IPS DF 6.9 (cell line): ENCODE results near the gene CUZD1.
A peak's percentile ranks its signal among the peaks of the same experiment; 100 is the strongest.

ENCODE experiments used
- DNase-seq: peaks from one replicate; pipeline ENCODE4 v3.0.0-alpha.2; 2013; ENCODE audit warnings: low read depth, low spot score
- H3K27ac ChIP-seq: one replicate; pipeline ENCODE4 v1.5.1; 2013; ENCODE audit warnings: low read length, control low read depth
- H3K27me3 ChIP-seq: 2 replicates; pipeline ENCODE4 v1.6.1; 2013; ENCODE audit warnings: mild to moderate bottlenecking, low read length; ENCODE audit not compliant: control insufficient read depth, insufficient read depth
- H3K36me3 ChIP-seq: 2 replicates; pipeline ENCODE4 v1.6.1; 2013; ENCODE audit warnings: low read length; ENCODE audit not compliant: control insufficient read depth, insufficient read depth
- H3K4me1 ChIP-seq: 2 replicates; pipeline ENCODE4 v1.6.1; 2013; ENCODE audit warnings: low read length; ENCODE audit not compliant: control insufficient read depth, insufficient read depth
- H3K4me3 ChIP-seq: 2 replicates; pipeline ENCODE4 v1.5.1; 2013; ENCODE audit warnings: mild to moderate bottlenecking, low read length
- H3K9me3 ChIP-seq: 2 replicates; pipeline ENCODE4 v1.6.1; 2013; ENCODE audit warnings: low read length, inconsistent platforms; ENCODE audit not compliant: control insufficient read depth, insufficient read depth
- WGBS: extraction: QIAGEN DNeasy Blood & Tissue Kit; methylation state at CpG from one replicate; pipeline ENCODE4 v1.1.7; 2013; ENCODE audit warnings: mixed read lengths, missing lambda C conversion rate; ENCODE audit not compliant: insufficient read length, insufficient coverage; 5-methylcytosine and 5-hydroxymethylcytosine counted together

The CUZD1 gene, protein sequence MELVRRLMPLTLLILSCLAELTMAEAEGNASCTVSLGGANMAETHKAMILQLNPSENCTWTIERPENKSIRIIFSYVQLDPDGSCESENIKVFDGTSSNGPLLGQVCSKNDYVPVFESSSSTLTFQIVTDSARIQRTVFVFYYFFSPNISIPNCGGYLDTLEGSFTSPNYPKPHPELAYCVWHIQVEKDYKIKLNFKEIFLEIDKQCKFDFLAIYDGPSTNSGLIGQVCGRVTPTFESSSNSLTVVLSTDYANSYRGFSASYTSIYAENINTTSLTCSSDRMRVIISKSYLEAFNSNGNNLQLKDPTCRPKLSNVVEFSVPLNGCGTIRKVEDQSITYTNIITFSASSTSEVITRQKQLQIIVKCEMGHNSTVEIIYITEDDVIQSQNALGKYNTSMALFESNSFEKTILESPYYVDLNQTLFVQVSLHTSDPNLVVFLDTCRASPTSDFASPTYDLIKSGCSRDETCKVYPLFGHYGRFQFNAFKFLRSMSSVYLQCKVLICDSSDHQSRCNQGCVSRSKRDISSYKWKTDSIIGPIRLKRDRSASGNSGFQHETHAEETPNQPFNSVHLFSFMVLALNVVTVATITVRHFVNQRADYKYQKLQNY

DNA sequence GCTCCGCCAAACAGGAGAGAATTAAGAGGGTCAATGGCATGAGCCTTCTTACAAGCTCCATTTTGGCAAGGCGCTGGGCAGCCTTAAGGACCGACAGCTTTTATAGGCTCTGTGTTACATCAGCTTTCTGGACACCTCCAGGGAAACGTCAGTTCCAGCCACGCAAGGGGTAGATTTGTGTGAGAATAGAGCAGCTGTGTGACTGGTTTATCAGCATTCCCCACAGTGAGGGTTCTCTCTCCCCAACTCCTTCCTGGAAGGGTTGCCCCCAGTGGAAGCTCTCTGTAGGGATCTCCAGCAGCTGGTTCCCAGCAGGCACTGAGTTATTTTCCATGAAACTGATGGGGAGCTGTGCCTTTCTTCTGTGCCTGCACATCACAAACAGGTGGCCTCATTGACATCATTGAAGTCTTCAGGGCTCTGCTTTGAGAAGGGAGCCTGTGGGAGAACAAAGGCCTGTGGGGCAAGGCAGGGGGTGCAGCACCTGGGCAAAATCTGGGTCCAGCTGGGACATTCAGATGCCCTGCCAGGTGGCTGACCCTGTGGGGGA, at the start of gene CUZD1:
TSS of gene CUZD1 (minus strand) at position 75 of the 550 bp plus-strand sequence. CDS start at position 61, 14 bp downstream.
- peak; percentile 61 for DNase-seq
- Histone ChIP-seq H3K36me3 (no peaks in the 10 kb centered on the region), H3K4me3 (no peak within 1 kb of the TSS), H3K27ac (no peak within 1 kb of the TSS), H3K4me1 (peaks cover 4% of the 10 kb centered on the region), H3K27me3 (no peaks in the 10 kb centered on the region), H3K9me3 (no peaks in the 10 kb centered on the region)
- WGBS: no CpG with 5 or more reads among the region's 5 CpGs

DNA sequence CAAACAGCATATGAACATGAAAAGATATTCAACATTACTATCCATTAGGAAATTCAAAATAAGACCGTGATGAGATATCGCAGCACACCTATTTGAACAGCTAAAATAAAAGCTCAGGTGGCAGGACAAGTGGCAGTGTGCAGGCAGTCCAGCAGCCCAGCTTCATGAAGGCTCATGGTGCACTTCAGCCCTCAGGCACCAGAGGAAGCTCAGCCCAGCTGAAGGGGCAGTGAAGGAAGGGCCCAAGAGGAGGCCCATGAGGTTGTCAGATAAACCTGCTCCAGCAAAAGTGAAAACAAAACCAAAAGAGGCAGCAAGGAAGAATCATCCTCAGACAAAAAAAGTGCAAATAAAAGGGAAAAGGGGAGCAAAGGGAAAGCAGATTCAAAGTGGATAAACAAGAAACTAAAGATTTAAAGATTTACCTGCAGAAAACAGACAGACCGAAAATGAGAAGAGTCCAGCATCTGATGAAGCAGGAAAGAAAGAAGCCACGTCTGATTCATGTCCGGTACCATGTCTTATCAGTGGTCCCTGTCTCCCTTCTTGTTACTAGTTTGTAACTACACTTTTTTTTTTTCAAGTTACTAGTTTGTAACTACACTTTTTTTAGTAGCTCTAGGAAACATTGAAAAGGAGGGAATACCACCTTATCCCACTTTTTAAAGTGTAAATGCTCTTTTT, 48.7 kb upstream of the CUZD1 start:
- H3K27me3 ChIP-seq: no peaks in the 10 kb centered on the region
- H3K4me3 ChIP-seq: no peak overlapping the region
- no peaks in the 10 kb centered on the region for H3K36me3 ChIP-seq
- no peak overlapping the region for H3K27ac ChIP-seq
- no peaks in the 10 kb centered on the region for H3K4me1 ChIP-seq
- no CpG with 5 or more reads among the region's 5 CpGs for whole genome bisulfite sequencing
- no peaks in the 10 kb centered on the region for H3K9me3 ChIP-seq
- no peak for DNase-seq

DNA sequence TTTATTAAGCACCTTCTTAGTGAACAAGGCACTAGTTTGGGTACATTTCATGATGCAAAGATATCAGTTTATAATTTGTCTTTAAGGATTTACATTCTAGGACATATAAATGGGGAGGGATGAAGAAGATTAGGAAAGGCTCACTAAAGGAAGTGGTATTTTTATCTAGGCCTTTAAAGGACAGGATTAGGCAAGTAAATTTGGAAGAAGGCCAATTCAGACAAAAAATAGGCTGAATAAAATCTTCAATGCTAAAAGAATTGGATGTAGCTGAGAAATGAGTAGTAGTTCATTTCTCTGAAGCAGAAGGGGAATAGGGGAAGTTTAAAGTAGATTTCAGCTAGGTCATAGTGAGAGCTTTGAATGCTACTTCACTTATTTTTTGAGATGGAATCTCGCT, 38.5 kb upstream of the CUZD1 start:
- Histone ChIP-seq H3K36me3 (no peaks in the 10 kb centered on the region), H3K27ac (no peak overlapping the region), H3K9me3 (no peaks in the 10 kb centered on the region), H3K27me3 (no peaks in the 10 kb centered on the region), H3K4me1 (no peaks in the 10 kb centered on the region), H3K4me3 (no peak overlapping the region)
- no CpG with 5 or more reads among the region's 1 CpG for WGBS
- DNase-seq: no peak

DNA sequence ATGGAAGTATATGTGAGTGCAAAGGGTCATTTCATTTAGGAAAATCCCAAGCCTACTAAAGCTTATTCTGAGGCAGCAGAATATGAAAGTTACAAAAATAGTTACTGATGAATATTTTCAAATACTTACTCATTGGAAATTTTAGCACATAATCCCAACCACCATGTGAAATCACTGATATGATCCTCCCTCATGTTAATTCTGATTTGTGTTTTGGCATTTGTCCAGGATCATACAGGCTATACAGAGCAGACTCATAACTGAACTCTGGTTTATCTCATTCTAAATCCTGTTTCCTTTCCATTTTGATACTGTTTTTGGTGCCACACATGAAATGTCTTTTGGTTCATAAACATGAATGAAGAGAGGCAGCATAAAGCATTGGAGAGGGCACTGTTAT, 37.1 kb upstream of the CUZD1 start:
- Histone ChIP-seq H3K27me3 (no peaks in the 10 kb centered on the region), H3K27ac (no peak overlapping the region), H3K4me1 (peaks cover 2% of the 10 kb centered on the region; the same call in 1 of the 2 replicates), H3K36me3 (no peaks in the 10 kb centered on the region), H3K9me3 (no peaks in the 10 kb centered on the region), H3K4me3 (no peak overlapping the region)
- no peak for DNase-seq

DNA sequence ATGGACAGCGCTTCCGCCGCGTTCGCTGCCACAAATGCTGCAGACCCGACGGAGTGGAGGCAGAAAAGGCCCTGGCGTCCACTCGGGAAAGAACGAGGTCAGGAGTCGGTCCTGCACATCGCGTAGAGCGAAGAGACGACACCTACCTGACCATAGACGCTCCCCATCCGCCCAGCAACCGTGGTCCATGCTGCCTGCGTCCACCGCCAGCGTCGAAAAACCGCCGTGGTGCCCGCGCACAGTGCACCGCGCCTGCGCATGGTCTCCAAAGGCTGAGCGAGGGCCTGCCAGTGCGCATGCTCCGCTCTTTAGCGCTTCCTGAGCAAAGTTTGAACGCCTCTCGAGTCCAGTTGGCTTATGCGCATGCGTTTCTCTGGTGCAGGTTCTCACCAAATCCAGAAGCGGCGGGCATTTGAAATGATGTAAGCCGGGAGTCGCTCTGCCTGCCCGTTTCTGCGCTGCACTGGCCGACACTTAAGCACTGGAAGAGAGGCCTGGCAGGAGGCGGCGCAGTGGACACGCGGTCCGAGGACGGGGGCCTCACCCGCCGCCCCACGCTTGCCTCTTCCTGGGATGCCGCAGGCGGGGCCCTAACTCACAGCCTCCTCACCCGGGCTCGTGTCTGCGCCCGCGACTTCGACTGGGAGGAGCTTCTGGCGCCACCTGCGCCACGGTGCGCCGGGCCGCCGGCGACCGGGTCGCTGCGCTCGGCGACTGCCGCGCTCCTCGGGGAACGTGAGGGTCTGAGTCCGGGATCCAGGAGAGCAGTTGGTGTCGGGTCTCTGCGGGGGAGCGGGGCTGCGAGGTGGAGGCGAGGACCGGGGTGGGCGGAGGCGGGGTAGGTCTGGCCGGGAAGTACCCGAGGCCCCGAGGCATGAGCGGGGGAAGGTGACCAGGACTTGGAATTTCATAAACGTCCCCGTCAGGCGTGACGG, 33.9 kb upstream of the CUZD1 start, which contains the start of gene FAM24B:
TSS of gene FAM24B (minus strand) at position 243 of the 935 bp plus-strand sequence. CDS start 29,066 bp downstream, outside the sequence.
- Histone ChIP-seq H3K36me3 (no peaks in the 10 kb centered on the region), H3K27me3 (no peaks in the 10 kb centered on the region), H3K4me1 (peaks cover 2% of the 10 kb centered on the region; the same call in 1 of the 2 replicates), H3K9me3 (no peaks in the 10 kb centered on the region), H3K4me3 (peak within 1 kb of the TSS; percentile 24), H3K27ac (no peak within 1 kb of the TSS)
- DNase-seq: no peak
- no CpG with 5 or more reads among the region's 95 CpGs for WGBS

DNA sequence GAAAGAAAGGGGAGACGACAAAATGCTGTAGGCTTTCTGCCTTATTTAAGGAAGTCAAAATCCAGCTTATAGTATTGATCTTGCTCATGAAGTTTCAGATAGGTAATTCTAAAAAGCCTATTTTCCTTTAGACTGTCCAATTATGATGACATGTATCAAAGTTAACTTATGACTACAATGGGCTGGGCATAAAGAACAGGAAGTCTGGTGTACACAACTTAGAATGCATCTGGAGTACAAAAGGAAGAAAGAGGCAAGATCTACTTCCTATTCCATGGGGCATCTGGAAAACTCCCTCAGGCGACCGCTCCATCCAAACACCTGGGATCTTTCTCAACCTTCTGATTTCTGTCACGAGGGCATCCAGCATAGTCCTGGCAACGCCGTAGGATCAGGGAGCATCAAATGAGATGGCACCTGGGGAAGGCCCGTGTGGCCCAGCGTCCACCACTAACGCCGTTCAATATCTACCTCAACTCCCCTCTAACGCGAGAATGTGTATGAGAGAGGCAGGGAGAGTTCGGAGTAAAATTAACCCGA, 33.2 kb upstream of the CUZD1 start:
- no CpG with 5 or more reads among the region's 14 CpGs for whole genome bisulfite sequencing
- peak overlapping the region; percentile 3; the same call in 1 of the 2 replicates for H3K4me3 ChIP-seq
- DNase-seq: no peak
- no peaks in the 10 kb centered on the region for H3K36me3 ChIP-seq
- no peak overlapping the region for H3K27ac ChIP-seq
- H3K27me3 ChIP-seq: no peaks in the 10 kb centered on the region
- H3K4me1 ChIP-seq: peaks cover 2% of the 10 kb centered on the region; the same call in 1 of the 2 replicates
- H3K9me3 ChIP-seq: no peaks in the 10 kb centered on the region

DNA sequence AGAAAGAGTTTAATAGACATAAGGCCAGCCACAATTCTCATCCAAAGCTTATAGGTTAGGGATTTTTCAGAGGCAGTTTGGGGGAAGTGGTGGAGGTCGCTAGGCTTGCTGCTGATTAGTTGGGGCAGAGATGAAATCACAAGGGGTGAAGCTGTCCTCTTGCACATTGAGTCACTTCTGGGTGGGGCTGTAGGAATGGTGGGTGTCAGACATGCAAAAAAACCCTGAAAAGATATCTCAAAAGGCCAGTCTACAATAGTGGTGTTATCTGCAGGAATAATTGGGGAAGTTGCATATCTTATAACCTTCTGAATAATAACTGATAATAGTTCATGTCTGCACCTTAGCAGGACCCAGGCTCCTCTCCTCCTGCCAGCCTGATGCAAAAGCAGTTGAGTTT, 31.6 kb upstream of the CUZD1 start:
- no peaks in the 10 kb centered on the region for H3K9me3 ChIP-seq
- H3K4me3 ChIP-seq: no peak overlapping the region
- no CpG with 5 or more reads among the region's 1 CpG for WGBS
- no peak overlapping the region for H3K27ac ChIP-seq
- peaks cover 2% of the 10 kb centered on the region; the same call in 1 of the 2 replicates for H3K4me1 ChIP-seq
- no peaks in the 10 kb centered on the region for H3K27me3 ChIP-seq
- no peak for DNase-seq
- no peaks in the 10 kb centered on the region for H3K36me3 ChIP-seq

DNA sequence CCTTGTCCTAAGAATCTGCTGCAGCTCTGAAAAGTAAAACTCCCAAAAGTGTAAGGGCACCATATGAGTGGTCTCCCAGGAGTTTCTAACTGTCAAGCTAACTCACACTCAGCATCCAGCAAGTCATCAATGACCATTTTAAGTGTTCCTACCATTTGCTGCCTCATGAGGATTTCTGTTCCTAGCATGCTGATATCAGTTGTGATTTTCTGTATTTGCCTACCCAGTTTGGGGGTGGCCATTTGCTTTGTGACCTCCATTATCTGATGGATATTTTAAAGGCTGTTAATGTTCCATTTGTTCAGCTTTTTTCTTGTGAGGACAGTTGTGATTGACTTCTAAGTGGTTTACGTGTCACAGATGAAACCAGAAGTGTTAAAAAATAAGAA, 30.8 kb upstream of the CUZD1 start:
- no CpG with 5 or more reads among the region's 1 CpG for WGBS
- H3K27ac ChIP-seq: peak overlapping the region; percentile 71

DNA sequence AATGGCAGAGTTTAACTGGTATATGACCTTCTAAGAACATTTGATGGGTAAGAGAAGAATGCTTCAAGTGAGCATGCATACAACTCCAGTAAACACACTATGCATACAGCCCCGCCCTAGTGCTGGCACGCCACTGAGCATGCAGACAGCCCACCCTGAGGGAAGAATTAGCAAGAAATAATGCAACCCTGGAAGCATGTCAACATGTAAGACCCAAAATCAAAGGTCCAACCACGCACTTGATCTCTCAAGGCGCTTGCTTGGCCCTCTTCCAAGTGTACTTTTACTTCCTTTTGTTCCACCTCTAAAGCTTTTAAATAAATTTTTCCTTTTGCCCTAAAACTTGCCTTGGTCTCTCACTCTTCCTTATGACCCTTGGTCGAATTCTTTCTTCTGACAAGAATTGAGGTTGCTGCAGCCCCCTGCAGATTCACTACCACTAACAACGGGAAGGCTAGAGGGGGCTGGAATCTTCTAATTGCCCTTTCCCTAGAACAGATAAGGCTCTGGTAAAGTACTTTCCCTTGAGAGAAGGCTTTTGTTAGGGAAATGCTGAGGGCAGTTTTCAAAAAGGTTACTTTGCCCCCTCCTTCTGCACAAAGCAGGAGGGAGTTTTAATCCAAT, 30.3 kb upstream of the CUZD1 start:
- Histone ChIP-seq H3K27ac (peak overlapping the region; percentile 74), H3K36me3 (no peaks in the 10 kb centered on the region), H3K9me3 (no peaks in the 10 kb centered on the region), H3K27me3 (no peaks in the 10 kb centered on the region), H3K4me1 (peaks cover 2% of the 10 kb centered on the region; the same call in 1 of the 2 replicates), H3K4me3 (no peak overlapping the region)
- DNase-seq: peak; percentile 55
- WGBS: no CpG with 5 or more reads among the region's 6 CpGs

More for the DNA sequence above, 30.8 kb upstream of the CUZD1 start:
- H3K4me3 ChIP-seq: no peak overlapping the region
- peaks cover 2% of the 10 kb centered on the region; the same call in 1 of the 2 replicates for H3K4me1 ChIP-seq
- no peaks in the 10 kb centered on the region for H3K9me3 ChIP-seq
- no peaks in the 10 kb centered on the region for H3K27me3 ChIP-seq
- H3K36me3 ChIP-seq: no peaks in the 10 kb centered on the region
- DNase-seq: no peak
